ENCODE measurements around the gene LHX2. TPM values are rescaled to one million over a fixed set of nuclear protein-coding genes. Genes with fewer than 3 reads are reported as not detected.
A peak's percentile ranks its signal among the peaks of the same experiment; 100 is the strongest.

LHX2 gene
- total and polyA plus RNA-seq, 2 of the 13 experiments (the other 11 are each of a cell fraction or from before 2014, with no cell fraction given): not detected

- no TSS peak for BruUV-seq (replicated peaks)
- WGBS (ENCODE audit: low lambda C conversion rate): 6% methylated on average over 17 of the region's 21 CpGs
- Histone ChIP-seq H2AFZ (ENCODE audit: low read length) (peak overlapping the region; percentile 63), H3K79me2 (ENCODE audit: insufficient read depth, low read length) (no peaks in the 10 kb centered on the region), H3K27ac (ENCODE audit: extremely low read length, insufficient read depth, low read length) (no peak overlapping the region), H4K20me1 (ENCODE audit: insufficient read depth, low read length) (no peaks in the 10 kb centered on the region), H3K4me2 (ENCODE audit: low read depth, low read length) (peak overlapping the region; percentile 98), H3K4me1 (ENCODE audit: insufficient read depth, low read length) (peaks cover 51% of the 10 kb centered on the region), H3K27me3 (ENCODE audit: control insufficient read depth in 1 of 2, insufficient read depth in 2 of 2, low read length in 2 of 2) (peaks cover 2 to 56% of the 10 kb centered on the region in 2 experiments; a peak in 4 of 5 replicates), H3K9ac (ENCODE audit: insufficient read depth, low read depth, low read length) (no peak overlapping the region), H3K4me3 (replicated peaks in 1 of 3; ENCODE audit: insufficient read depth in 1 of 3, low read depth in 2 of 3, low read length in 3 of 3) (peak overlapping the region; percentile 52 to 75 (median 55)), H3K9me3 (ENCODE audit: low read length) (no peaks in the 10 kb centered on the region), H3K36me3 (replicated peaks in 1 of 2; ENCODE audit: control insufficient read depth in 1 of 2, insufficient read depth in 2 of 2, low read length in 2 of 2) (no peaks in the 10 kb centered on the region)
- ChIA-PET CTCF (ENCODE audit: low intra/inter-chr PET ratio, low total read pairs) (interaction anchor here (1.2 to 1.7 kb wide), 2 partner anchors 496 to 638 kb away, joined by 5 to 6 read pairs; no protein-coding TSS in a partner anchor), POLR2A (interaction anchor here (0.9 kb wide), 1 partner anchor 570 kb away, joined by 3 read pairs; no protein-coding TSS in a partner anchor)
- ATAC-seq: peak; percentile 25
- intact Hi-C loops (cut with micrococcal nuclease; ENCODE audit: unreplicated experiment) (loop anchor here (2.0 kb wide), 1 partner anchor 638 kb away; no protein-coding TSS in a partner anchor), in situ Hi-C loops (cut with HindIII; ENCODE audit: extremely low pct_ligation_motif_present, low pct_unique_long_range_greater_than_20kb) (loop anchor here (25.0 kb wide), 1 partner anchor 628 kb away; no protein-coding TSS in a partner anchor)
- DNase-seq (ENCODE audit: low spot score): no peak
- no peak for TF ChIP-seq HNF1B (CRISPR knock-in tag; IDR thresholded peaks at IDR 0.05)
- peak; percentile 64; the same call in 1 of the 2 replicates for TF ChIP-seq ZNF768 (CRISPR knock-in tag; IDR thresholded peaks at IDR 0.05)
- TF ChIP-seq ZMYM3 (CRISPR knock-in tag; IDR thresholded peaks at IDR 0.05): peak; percentile 54
- FAIRE-seq: no peak
Measured at GRCh38 chr9:124040186-124040931, 28.8 kb downstream of the LHX2 start.

All from HepG2 (cell line).